ENCODE data around the gene LYSMD4. TPM values are rescaled to one million over a fixed set of nuclear protein-coding genes. Genes with fewer than 3 reads are reported as not detected.

The LYSMD4 gene
- total RNA-seq, 2 experiments from 2014 or later: 11.6 to 12.6 TPM

- peak overlapping the region; percentile 47 for H3K27ac Mint-ChIP-seq
- H3K27me3 Mint-ChIP-seq: no peaks in the 10 kb centered on the region
- no peak overlapping the region for H3K4me3 Mint-ChIP-seq
- H3K4me1 Mint-ChIP-seq: peaks cover 17% of the 10 kb centered on the region
- ATAC-seq (ENCODE audit: low read depth): no peak
- no peak for DNase-seq
- POLR2A ChIA-PET: interaction anchor here (1.2 kb wide), 2 partner anchors 51 to 115 kb away, joined by 3 read pairs; no protein-coding TSS in a partner anchor
- H3K36me3 Mint-ChIP-seq: peaks cover 55% of the 10 kb centered on the region
- peaks cover 20% of the 10 kb centered on the region for H3K9me3 Mint-ChIP-seq
These were observed 50.8 kb downstream of the LYSMD4 start for GRCh38 chr15:99682455-99682854.

DNA sequence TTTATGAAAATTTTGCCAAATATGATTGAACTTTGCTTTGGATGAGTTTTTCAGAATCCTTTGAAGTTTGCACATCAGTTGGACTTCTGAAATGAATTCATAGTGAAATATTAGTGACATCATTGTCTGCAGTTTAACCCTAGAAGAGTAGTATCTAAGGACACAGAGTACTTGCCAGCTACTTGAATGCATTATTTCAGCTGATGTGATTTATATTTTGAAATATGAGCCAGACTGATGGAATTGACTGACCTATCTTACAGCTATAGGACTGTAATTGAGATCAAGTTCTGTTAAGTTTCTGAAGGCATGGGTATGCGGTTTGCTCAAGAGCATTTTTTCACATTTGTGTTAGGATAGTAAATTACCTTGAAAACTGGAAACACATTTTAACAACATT is 51.2 kb downstream of the LYSMD4 start:
- peaks cover 58% of the 10 kb centered on the region for H3K36me3 Mint-ChIP-seq
- ATAC-seq (ENCODE audit: low read depth) (no peak), DNase-seq (no peak)
- peaks cover 20% of the 10 kb centered on the region for H3K9me3 Mint-ChIP-seq
- H3K27ac Mint-ChIP-seq: no peak overlapping the region
- H3K4me1 Mint-ChIP-seq: peaks cover 18% of the 10 kb centered on the region
- no peak overlapping the region for H3K4me3 Mint-ChIP-seq
- POLR2A ChIA-PET: no interaction called here
- H3K27me3 Mint-ChIP-seq: no peaks in the 10 kb centered on the region

DNA sequence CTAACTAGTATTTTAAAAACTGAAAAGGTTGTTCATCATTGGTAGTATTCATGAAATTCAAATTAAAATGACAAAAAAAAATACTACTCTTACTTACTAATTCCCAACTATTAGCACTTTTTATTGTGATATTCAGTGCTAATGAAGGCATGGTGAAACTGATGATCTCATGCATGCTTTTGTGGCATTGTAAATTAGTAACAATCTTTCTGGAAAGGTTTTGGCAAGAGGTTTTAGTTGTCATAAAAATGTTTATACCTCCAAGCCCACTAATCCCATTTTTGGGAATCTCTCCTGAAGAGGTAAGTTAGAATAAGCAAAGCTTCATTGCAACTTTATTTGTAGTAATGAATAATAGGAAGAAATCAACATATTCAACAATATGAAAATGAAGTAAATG is 53.0 kb downstream of the LYSMD4 start:
- H3K36me3 Mint-ChIP-seq: peaks cover 57% of the 10 kb centered on the region
- no peak for ATAC-seq (ENCODE audit: low read depth)
- POLR2A ChIA-PET: no interaction called here
- DNase-seq: no peak
- no peaks in the 10 kb centered on the region for H3K27me3 Mint-ChIP-seq
- no peak overlapping the region for H3K27ac Mint-ChIP-seq
- H3K4me3 Mint-ChIP-seq: no peak overlapping the region
- peaks cover 9% of the 10 kb centered on the region for H3K9me3 Mint-ChIP-seq
- peaks cover 18% of the 10 kb centered on the region for H3K4me1 Mint-ChIP-seq

DNA sequence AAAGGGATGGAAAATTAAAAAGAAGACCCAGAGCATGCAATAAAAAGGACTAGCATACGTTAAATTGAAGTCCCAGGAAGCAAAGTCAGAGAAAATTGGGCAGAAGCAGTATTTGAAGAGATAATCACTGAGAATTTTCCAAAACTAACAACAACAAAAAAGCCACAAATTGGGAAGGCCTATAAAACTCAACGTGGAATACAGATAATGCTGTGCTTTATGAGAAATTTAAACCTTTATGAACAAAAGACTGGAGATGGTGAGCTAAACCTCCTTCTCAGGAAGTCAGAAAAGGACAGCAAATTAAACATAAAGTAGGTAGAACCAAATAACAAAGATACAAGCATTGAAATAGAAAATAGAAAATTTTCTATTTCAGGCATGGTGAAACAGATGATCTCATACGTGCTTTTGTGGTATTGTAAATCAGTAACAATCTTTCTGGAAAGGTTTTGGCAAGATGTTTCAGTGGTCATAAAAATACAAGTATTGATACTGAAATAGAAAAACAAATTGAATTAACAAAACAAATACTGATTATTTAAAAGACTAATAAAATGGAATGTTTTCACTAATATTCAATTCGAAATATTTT is 55.6 kb downstream of the LYSMD4 start:
- H3K4me1 Mint-ChIP-seq: peaks cover 10% of the 10 kb centered on the region
- POLR2A ChIA-PET: no interaction called here
- no peak overlapping the region for H3K4me3 Mint-ChIP-seq
- H3K27ac Mint-ChIP-seq: no peak overlapping the region
- H3K27me3 Mint-ChIP-seq: no peaks in the 10 kb centered on the region
- peaks cover 51% of the 10 kb centered on the region for H3K36me3 Mint-ChIP-seq
- DNase-seq (no peak), ATAC-seq (ENCODE audit: low read depth) (no peak)
- H3K9me3 Mint-ChIP-seq: no peaks in the 10 kb centered on the region

Other genes with a start within 250 kb of the LYSMD4 start
- 10 to 100 TPM; 29.0 to 31.8 TPM for gene MEF2A, start 167.5 kb downstream of the LYSMD4 start, total RNA-seq

Data from activated naive CD8-positive, alpha-beta T cell treated with anti-CD3 and anti-CD28 coated beads, Interleukin-2, amount 10 ng/mL, durations not matched to agents 7 days and 5 days (primary cell).